Endometrial microvascular endothelial cells (primary cell): ENCODE data around the gene CCDC192. TPM values are rescaled to one million over a fixed set of nuclear protein-coding genes. Genes with fewer than 3 reads are reported as not detected.

Source experiments
- in situ Hi-C: cut with HindIII; loops from 2 replicates; pipeline ENCODE4 v1.10.0; 2017; ENCODE audit warnings: low sequenced_read_pairs, low pct_unique_long_range_greater_than_20kb; ENCODE audit errors: inconsistent ontology term
- total RNA-seq: library from RNA; depleted of rRNA; stranded (reverse); fragments of >200 nt; gene quantifications from one replicate; pipeline ENCODE4 v1.2.3, GENCODE V29; 2015; ENCODE audit errors: inconsistent ontology term

CCDC192 gene
- total RNA-seq, 1 donor from 2014 or later = not detected

DNA sequence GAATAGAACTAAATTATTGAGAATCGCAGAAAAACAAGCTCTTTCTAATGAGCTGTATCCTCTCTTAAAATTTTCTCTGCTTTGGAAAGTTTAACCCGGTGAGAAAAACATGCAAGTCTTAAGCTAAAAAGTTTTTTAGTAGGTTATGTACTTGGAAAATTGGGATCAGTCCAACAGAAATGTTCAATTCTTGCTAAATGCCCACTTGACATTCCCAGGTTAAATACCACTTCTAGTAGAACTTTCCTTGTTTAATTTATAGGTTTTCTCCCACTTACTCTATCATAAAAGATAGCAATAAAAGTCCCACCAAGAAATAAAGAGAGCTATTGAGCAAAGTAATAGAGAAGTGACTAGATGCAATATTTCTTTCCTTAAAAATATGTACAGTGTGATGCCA lies 157.1 kb downstream of the CCDC192 start:
- in situ Hi-C loops = no loop called here

DNA sequence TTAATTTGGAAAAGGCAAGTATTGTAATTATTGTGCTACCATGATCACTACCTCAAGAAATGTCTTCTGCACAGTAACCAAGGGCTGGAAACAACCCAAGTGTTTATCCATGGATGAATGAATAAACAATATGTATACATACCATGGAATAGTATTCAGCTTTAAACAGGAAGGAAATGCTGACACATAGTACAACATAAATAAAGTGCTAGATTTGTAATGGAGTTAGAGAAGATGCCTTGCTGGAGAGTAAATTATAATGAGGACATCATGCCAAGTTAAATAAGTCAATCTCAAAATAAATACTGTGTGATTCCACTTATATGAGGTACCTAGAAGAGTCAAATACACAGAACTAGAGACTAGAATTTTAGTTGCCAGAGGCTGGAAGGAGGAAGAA lies 160.0 kb downstream of the CCDC192 start:
- in situ Hi-C loops = no loop called here

DNA sequence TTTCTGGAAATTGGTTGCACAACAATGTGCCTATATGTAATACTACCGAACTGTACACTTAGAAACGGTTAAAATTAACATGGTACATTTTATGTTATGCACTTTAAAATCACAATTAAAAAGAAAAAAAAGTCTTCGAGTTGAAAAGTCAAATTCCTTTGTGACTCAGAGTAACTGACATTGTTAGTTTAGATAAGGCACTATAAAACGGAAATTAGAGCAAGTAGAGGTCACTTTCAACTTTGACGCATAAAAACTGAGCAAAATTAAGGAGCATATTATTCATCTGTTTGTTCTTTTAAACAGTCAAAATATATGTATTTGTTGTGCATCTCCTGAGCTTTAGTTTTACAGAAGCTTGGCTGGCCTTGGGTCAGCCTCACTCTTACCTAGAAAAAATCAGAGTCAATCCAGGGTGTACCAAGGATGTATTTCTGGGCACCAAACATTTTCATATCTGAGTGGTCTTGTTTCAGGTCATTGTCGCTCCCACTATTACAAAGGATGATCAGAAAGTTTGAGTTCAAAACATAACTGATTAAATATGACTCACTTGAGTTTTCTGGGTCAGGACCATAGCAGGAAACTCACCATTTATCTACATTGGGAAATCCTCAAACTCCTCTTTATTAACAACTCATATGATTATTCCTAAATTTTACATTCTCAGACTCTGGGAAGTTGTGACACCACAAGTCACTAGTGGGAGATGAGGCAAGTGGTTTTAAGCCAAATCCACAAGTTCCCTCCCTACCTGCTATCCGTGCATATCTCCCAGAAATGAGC lies 160.6 kb downstream of the CCDC192 start:
- in situ Hi-C loops = no loop called here

DNA sequence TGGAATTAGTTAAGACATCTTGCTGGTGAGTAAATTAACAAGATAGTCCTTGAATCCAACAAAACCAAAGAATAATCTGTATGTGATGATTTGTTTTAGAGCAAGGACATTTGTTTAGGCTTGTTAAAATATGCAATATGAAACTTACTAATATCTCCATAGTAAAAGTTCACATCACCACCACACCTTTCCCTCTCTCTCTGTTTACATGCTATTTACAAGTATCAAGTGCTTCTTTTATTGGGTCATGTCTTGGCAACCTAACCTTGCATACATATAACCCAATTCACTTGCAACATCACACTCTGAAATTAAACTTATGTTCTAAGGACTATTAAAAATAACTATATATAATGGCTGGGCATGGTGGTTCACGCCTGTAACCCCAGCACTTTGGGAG lies 161.3 kb downstream of the CCDC192 start:
- in situ Hi-C loops = no loop called here

DNA sequence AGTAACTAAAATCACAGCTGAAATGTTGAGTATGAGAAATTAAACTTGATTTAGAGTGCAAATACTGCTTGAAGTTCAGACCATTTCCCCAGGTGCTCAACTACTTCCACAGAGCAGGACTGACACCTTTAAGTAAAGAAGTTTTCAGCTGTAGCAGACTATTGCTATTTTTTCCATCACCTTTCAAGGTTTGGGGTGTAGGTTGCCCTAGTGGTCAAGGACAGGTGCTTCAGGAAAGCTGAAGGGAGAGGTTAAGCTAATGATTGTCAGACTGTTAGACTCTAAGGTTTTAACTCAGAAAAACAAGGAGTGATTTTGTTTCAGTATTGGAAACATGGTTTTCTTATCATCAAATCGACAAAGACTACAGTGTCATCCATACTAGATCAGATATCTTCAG lies 162.1 kb downstream of the CCDC192 start:
- in situ Hi-C loops = no loop called here

DNA sequence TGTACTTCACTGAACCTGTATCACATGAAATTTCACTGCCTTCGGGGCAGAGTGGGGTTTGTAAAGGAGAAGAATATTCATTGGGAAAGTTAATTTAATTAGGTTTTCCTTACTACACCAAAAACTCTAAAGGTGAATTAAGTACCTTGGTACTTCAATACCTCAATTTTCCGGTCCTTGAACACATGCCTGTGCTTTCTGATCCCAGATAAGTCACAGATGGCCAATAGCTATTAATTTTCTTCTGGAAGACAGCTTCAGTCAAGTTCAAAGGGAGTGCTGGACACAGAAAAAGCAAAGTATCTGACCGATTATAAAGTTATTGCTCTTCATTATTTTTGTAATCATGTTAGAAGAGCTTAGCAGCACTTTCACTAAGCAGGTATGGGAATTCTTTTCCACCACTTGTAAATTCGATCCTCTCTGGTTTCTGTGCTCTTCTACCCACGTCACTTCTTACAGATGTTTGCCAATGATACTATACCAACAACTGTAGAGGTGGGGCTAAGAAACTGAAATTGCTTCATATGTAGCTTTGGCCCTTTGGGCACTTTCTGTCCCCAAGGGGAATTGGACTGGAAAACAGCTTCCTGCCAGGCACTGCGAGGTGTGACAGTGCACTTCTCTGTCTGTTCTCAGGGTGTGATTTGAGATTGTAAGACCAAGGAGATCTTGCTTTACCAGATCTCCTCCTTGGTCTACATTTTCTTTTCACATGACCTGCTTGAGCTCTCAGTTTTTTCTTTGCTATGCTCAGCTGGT lies 164.0 kb downstream of the CCDC192 start:
- in situ Hi-C loops = no loop called here

DNA sequence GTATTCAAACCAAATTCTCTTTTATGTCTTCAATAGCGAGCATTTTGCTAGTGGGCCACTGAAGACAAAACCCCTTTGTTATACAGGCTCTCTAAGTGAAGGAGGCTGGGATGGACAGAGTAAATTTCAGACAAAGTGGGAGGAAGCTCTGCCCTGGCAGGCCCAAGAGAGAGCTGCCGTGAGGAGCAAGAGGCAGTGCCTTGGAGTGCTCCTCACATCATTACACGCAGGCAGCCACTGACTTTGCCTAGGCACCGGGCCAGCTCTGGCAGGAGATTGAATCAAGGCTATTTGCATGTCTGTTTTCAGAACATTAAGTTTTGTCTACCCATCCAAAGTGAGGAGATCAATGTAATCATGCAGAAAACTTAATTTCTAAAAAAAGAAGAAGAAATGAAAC lies 167.7 kb downstream of the CCDC192 start:
- in situ Hi-C loops = no loop called here

DNA sequence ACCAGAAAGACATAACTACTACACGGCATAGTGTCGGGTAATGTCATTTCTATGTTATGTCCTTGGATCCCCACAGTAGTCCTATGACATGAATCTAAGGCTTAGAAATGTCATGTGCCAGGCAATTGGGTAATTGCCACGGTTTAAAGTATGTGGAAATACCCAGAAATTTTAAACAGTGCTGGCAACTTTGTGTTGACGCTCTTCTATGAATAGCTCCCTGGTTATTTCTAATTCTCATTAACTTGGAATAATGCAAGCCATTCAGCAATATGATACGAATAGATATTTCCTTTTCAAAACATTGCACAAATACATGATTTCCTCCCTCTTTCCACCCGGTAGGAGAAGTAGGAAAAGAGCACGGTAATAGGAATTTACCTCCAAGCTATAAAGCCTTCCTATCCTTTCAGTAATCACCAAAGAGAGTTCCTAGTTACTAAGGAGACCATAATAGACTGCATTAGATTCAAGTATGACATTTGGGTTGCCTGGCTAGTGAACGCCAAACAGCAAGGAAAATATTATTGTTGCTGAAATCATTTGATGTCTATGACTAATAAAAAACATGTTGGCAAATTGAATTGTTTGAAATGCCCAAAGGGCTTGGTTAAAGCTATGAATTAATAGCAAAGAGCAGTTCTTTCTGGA lies 168.4 kb downstream of the CCDC192 start:
- in situ Hi-C loops = no loop called here

DNA sequence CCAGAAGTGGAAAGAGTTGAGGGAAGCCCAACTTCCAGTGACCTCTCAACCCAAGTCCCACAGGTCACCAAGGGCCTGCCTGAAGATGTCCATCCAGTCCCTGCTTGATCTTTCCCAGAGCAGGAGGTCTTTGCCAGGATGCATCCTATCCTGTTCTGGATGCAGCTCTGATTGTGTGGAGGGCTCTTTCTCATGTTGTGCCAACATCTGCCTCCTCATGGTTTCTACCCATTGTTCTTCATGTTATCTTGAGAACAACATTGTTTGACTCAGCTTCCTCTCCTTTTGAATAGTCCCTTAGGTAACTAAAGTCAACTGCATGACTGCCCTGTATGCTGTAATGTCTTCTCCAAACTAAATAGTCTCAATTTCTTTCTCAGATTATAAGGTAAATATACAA lies 169.3 kb downstream of the CCDC192 start:
- in situ Hi-C loops = no loop called here

DNA sequence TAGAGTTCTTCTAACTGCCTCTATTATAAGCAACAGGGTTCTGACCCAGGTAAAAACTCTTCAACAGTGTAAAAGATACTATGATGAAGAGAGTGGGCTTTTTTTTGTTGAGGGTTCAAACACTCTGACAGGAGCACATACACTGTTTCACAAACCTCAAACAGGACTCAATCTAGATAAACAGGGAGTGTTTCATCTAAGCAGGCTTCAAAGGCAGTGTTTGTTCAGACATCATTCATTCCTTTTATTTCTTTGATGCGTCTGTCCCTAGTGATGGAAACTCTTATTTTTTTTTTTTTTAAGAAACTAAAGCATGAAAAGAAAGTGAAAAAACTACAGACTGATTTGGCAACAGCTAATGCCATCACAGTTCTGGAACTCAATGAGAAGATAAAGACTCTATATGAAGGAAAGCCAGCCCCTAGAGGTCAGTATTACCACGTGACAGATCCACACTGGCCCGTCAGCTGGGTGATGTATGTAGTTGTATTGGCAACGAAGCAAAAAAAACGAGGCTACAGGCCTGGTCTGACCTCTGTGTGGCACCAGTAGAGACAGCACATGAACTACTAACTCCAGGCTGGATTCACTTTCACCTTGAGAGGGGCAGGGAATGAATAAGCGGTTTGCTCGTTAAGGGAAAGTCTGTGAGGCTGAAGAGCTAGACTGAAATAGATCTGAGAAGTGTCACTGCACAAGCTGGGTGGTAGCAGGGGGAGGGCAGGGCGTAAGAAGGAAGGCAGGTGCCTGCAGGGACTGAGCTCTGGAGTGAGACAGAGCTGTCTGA lies 172.2 kb downstream of the CCDC192 start:
- in situ Hi-C loops = no loop called here

DNA sequence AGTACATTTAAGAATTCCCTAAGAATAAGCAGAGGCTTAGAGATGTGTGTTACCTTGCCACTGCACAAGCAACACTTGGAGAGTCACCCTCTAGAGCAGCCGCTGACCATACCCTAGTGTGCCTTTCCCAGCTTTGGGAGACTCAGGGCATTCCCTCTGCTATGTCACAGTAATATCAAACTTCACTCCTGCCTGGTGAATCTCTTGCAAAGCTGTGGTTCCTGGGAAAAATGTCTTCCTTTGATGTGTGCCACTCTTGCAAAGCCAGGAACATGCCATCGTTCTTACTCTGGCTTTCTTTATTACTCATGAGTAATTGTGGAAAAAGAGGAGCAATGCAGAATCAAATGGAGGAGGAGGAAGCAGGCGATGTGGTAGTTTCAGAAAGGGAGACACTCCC lies 173.2 kb downstream of the CCDC192 start:
- in situ Hi-C loops = no loop called here

DNA sequence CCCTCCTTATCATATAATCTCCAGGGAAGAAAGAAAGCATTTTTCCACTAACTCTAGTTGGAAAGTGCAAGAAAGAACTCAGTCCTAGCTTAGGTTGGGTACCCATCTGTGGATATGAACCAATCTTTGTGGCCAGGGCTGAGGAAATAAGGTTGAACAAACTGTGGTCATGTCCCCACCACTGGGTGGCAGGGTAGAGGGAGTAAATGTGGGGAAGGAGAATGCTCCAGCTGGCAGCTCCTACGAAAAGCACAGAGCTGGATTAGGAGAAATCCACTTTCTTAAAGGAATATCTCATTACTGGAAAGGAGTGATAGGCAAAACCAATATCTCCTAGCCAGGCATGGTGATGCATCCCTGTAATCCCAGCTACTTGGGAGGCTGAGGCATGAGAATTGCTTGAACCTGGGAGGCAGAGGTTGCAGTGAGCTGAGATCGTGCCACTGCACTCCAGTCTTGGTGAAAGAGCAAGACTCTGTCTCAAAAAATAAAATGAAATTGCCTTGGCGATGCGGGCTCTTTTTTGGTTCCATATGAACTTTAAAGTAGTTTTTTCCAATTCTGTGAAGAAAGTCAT lies 175.1 kb downstream of the CCDC192 start:
- in situ Hi-C loops = no loop called here

DNA sequence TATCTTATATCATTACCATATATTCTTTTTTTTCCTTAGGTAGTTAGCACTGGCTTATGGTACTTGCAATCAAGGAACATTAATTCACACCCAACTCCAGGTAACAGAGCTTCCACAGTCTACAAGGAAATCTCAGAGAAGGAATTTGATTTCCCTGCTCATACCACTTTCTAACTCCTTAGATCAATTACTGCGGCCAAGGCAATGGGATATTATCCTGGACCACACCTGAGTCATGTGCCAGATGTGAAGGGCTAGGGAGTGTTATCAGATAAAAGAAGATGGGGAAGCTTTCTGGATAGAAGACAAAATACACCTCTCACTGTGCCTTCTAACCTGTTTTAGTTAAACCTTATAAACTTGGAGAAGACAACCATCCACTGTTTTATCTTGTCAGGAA lies 181.2 kb downstream of the CCDC192 start:
- in situ Hi-C loops = no loop called here

DNA sequence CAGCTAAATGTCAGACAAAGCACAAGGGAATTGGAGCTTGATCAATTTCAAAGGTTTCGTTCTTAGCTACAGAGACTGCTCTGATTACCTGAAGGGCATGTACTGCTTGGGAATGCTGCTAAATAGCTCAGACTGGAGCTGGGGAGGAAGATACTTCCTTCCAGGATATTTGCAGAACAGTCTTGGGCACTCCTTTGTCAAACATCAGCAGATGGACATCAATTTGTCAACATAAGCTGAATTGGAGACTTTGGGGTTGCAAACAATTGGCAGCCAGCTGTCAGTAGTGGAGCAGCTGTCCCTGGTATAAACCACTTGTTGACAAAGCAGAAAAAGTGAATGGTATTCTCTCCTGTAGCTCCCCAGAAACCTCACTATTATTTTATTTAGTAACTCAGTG lies 182.0 kb downstream of the CCDC192 start:
- in situ Hi-C loops = no loop called here

DNA sequence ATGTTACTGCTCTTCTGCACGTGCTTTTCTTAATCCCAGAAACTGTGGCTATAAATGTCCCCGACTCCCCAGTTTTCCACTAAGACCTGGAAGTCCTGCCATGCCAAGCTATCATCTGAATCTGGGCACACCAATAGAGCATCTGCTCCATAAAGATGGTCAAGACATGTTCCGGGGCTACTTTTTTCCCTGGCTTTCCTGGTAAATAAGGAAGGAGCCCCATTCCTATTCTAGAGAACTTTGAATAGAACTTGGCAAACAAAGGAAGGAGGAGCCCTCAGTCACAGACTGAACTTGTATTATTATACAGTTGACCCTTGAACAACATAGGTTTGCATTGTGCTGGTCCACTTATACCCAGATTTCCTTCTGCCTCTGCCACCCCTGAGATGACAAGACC lies 182.9 kb downstream of the CCDC192 start:
- in situ Hi-C loops = no loop called here

DNA sequence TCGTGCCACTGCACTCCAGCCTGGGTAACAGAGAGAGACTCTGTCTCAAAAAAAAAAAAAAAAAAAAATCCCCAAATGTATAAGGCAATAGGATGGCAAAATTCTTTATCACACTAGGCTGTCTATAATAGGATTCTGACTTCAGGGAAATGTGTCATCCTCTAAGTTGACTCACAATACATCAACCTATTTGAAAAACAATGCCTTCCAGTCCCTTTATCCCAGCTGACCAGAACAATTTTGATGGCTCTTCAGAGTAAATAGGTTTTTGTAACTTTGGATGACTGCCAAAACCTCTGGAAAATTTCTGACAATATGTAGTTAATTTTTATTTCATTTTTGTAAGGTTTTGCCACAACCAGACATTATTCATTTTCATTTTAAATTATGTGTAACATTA lies 184.1 kb downstream of the CCDC192 start:
- in situ Hi-C loops = no loop called here

DNA sequence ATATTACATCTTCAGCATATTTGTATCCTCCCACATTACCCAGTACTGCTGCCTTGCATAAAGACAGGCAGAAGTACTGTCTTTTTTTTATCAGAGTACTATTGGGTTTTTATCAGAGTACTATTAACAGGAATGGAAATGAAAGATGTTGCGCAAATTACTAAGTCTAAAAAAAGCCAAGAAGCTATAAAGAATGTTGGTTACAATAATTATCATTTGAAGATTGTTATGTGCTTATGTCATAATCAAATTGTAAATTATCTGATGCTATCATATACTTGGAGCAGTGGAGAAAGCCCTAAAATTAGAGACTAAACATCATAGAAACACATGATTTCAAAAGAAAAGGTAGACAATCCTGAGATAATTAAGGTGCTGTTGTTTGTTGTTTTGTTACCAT lies 188.8 kb downstream of the CCDC192 start:
- in situ Hi-C loops = no loop called here

DNA sequence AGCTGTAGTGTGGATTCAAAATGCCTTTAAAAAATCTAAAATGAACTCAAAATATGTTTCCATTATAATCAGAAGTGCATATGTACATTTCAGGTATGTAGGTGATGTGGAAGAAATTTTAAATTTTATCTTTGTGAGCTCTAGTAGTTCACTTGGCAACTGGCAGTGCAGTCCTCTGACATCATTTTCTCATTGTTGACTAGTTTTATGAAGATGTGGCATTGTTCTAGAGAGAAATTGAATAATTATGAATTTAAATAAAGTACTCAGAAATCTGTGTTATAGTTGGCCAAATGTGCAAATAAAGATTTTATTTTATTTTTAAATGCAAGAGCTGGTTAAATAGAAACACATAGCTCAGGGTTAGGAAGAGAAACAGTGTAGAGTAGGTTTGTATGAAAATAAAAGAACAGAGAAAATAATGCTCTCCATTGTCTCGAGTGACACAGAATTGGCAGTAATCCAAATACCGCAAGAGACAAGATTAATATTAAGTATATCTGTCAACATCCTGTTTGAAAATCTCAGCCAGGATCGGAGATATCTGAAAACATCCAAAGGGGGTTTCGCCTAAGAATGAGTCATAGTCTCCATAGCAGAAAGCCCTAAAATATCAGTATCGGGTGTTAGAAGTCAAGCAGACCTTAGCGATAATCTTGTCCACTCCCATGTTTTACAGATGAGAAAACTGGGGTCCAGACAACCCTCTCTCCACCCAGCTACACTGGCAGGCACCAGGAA lies 189.4 kb downstream of the CCDC192 start:
- in situ Hi-C loops = no loop called here
